ENCODE measurements around the gene TMEM184B.

The TMEM184B gene

DNA sequence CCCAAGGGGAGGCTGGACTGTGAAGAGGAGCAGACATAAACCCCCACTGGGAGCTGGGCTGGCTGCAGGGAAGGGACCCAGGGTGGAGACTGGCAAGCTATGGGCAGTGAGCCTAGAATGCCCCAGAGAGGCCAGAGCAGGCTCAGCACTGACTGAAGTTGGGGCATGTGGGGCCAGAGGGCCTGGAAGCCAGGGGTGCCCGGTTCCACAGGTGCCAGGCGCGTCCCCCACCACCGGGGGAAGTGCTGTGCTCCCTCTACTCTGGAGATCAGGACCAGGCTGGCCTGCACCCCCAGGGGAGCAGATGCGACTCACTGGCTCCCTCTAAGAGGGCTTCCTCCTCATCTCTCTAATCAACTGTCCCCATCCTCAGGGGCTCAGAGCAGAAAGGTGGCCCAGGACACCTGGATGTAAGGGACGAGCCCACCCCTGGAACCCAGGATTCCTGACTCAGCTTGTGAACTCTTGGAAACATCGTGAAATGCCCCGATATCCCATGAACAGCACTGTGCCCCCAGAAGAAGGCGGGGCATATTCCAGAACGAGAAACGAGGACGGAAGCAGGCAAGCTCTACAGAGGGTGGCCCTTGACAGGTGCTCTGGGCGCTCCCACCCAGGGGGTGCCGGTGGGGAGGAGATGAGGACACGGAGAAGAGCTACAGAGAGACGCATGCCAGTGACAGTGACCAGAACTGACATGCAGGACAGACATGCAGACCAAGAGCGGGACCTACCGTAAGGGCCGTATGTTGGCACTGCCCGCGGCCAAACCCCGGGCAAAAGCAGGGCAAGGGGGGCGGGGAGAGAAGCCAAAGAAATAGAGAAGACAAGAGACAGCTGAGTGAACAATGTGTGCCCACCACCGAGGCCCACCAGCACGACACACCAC lies 50.7 kb downstream of the TMEM184B start:
- no peak for DNase-seq

DNA sequence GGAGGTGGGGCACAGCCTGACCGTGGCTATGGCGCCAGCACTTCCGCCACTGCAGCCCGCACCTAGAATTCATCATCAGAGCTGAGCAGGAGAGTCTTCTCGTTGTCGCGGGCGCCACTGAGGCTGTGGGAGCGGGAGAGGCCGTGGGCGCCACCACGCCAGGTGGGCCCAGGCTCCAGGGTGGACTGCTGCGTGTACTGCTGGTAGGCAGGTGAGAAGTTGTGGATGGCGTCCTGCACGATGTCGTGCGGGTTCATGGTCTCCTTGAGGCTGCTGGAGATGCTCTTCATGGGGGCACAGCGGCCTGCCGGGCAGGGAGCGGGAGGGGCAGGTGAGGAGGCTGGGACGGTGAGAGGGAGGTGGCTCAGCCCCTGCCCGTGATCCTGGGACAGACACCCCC lies 51.4 kb downstream of the TMEM184B start:
- no peak for DNase-seq

DNA sequence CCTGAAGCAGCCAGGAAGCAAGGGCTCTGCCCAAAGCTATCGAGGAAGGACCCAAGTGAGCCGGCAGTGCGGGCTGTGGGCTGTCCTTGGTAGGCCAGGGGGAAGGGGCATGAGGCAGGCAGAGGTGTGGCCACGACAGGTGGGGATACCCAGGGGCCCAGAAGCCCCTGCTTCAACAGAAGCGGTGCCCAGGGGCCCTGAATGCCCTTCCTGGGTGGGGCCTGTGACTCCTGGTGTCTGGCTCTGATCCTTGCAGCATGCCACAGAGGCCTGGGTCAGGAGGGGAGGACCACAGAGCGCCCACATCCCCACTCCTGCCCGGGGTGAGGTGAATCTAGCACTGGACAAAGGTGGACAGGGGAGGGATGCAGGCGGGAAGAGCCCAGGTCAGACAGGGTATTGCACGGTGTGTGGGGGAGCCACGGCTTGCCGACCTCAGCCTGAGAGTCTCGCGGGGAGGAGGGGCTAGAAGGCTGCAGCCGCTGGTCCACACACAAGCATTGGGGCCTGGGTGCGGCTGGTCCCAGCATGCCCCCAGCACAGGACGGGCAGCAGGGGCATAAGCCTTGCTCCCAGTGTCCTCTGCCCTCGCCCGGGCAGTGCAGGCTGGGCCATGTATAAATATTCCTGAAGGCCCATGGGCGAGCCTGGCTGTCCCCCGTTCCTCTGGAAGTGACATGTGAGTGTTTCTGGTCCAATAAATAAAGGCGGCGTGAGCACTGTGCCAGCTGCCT lies 52.0 kb downstream of the TMEM184B start:
- no peak for DNase-seq

DNA sequence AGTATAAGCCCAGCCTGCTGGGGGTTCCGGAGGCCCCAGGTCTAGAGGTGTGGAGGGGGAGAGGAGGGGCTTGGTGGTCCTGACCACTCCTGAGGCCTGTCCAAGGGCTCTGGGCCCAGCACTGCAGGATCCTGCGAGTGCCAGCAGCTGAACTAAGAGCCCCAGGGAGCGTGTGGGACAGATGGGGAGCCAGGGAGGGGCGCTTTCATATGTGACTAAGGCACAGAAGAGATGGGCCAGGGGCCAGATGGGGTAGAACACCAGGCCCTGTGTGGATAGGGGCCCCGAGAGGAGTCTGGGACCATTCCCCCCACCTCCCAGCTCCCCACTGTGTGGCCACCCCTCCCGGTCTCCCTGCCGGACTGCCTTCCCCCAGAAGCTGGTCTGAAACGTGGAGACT lies 52.6 kb downstream of the TMEM184B start:
- DNase-seq, result no peak

DNA sequence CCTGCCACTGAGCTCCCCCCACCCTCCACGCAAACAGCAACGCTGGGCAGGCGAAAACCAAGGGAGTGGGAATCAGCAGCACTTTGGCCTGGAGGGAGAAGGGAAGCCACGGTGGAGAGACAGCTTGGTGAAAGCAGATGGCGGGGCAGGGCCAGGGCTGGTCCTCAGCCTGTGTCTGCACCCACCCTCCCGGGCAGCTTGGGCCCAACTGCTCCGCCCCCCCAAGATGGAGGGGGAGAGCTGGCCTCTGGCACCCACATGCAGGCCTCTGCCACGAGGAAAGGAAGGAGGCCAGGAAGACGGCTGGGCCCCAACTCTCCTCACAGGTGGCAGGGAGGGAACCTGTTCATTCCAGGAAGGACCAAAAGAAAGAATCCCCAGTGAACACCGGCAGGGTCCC lies 53.2 kb downstream of the TMEM184B start:
- DNase-seq, result no peak

DNA sequence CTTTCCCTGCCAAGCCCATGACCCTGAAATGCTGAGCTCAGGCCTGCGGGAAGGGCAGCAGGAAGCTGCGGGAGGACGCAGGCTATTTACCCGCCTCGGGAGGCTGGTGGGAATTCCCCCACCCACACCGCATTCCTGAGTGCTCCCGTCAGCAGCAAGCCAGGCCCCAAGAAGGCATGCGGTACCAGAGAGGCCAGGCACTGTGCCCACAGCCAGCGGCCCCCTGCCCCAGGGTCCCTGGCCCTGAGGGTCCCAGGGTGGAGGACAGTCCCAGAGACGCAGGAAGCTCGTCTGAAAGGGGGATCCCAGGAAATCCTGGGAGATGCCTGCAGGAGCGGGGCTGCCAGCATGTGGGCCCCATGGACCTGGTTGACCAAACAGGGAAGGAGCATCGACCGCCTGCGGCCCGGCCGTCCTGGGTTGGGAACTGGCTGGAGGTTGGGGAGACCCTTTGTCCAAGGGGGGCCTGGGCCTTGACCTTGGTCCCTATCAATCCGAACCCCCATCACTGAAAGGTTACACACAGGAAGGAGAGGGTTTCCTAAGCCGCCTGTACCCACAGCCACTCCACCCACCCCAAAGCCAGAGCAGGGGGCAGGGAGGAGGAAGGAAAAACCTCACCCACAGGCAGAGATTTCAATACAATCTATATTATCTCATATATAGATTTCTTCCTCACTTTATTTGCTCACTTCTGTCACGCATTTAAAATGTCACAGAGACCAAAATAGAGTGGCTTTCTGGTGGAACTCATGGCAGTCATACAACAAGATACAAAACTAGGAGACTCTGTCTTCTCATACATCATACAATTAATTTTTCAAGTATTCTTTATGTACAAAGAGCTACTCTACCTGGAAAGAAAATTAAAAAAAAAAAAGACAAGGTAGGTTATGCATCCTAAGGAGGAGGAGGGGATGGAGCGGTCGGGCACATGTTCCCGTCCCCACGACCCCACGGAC lies 53.9 kb downstream of the TMEM184B start:
- DNase-seq, result no peak

DNA sequence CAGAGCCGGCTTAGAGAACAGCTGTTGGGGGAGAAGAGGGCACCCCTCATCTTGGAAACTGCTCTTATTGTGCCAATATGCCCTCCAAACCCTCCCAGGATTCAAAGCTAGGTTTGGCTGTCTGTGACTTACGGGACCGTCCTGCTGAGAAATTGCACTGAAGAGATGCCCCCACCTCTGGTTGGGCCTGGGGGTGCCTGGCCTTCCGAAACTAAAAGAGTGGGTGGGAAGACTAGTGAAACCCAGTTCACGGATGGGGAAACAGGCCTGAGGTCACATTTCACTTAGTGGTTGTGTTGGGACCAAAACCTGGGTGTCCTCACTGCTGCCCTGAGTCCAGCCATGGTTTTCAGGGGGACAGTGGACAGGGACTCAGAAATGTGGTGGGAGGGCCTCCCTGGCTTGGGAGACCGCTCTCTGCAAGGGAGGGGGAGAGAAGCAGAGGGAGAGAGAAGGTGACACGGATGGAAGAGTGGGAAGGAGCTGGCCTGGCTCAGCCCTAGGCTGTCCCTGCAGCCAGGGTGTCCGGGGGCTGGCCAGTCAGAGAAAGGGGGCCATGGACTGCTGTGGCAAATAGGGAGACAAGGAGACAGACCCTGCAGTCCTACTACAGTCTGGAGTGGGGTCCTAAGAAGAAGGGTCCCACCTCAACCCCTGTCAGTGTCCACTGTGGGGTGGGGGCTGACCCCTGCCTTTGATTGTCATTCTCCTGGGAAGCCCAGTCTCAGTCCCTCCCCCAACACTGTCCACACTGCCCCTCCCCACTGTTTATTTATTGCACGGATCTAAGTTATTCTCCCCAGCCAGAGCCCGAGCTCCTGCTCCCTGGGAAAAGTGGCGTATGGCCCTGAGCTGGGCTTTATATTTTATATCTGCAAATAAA lies 57.4 kb downstream of the TMEM184B start:
- DNase-seq, result no peak

DNA sequence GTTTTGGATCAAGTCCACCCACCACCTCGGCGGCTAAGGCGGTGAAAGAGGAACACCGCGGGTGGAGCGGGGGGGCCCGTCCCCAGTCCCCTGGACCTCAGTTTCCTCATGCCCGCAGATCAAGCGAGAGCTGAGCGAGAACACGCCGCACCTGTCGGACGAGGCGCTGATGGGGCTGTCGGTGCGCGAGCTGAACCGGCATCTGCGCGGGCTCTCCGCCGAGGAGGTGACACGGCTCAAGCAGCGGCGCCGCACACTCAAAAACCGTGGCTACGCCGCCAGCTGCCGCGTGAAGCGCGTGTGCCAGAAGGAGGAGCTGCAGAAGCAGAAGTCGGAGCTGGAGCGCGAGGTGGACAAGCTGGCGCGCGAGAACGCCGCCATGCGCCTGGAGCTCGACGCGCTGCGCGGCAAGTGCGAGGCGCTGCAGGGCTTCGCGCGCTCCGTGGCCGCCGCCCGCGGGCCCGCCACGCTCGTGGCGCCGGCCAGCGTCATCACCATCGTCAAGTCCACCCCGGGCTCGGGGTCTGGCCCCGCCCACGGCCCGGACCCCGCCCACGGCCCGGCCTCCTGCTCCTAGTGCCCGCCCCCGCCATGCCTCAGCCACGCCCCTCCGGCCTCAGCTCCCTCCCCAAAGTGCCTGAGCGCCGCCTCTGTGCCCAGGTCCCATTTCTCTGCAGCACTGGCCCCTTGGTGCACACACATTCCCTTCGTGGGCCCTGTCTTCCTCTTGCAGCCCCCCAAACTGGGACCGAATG lies 58.3 kb downstream of the TMEM184B start:
- DNase-seq, result peak; percentile 77

DNA sequence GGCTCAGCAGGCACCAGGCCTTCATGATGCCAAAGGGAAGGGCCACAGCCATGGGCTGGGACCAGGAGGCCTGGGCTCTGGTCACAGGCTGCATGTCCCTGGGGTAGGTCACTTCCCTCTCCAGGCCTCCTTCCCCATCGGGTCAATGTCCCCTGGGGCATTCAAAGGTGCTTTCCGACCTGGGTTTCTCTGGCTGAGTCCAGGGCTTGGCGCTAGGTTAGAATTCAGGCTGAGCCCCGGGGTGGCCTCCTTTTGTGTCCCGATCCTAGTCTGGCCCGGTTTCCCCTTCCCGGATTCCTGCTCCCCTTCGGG lies 58.9 kb downstream of the TMEM184B start:
- DNase-seq, result no peak

DNA sequence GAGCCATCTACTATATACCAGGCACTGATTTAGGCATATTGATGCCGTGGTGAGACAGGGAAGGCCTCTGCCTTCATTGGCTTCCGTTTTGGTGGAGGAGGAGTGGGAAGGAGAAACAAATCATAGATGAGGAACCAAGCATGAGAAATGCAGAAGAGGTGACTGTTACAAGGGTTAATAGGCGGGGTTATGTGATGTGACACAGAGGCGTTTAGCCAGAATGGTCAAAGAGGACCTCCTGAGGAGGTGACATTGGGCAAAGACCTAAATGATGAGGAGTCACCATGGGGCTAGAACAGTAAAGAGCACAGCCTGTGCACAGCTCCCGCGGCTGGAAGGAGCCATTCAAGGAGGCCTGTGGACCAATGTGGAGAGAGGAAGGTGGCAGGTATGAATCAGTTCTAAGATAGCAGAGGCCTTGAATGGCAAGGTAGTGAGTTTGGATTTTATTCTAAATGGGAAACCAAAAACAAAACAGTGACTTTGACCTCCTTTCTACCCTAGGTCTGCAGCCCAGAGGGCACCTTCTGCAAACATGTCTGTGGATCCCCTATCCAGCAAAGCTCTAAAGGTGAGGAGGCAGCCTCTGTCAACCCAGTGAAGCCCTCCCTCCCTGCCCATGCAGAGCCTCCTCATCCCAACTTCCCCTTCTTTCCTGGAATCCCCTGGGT lies 59.4 kb downstream of the TMEM184B start:
- no peak for DNase-seq

DNA sequence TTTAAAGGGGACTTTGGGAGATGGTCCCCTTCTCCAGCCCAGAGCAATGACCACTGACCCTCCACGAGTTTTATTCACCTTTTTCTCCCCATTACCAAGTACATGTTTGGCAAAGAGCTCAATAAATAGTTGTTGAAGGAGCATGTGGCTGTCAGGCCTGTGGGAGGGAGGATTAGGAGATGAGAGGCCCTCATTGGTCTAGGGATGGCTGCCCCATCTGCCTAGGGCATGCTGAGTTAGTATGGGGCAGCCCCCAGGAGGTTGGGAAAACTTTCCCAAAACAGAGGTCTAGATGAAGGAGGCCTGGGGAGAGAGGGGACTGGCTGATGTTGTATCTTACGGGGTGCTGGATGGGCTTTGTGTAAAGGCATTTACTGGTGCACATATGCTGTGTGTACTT lies 60.4 kb downstream of the TMEM184B start:
- no peak for DNase-seq

DNA sequence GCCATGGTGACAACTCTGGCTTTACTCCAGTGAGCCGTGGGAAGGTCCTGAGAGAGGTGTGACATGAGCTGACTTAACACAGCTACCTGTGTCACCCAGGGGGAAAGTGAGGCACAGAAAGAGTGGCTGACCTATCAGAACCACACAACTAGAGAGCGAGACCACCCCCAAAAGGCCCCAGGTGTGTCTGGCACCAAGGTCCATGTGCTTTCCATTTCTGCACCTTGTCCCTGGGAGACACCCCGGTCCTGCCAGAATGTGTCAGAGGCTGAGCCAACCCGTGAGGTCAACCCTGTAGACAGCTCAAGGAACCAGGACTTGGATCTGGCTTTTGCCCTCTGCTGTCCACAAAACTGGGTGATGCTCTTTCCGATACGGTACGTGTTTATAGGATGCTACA lies 61.3 kb downstream of the TMEM184B start:
- no peak for DNase-seq

DNA sequence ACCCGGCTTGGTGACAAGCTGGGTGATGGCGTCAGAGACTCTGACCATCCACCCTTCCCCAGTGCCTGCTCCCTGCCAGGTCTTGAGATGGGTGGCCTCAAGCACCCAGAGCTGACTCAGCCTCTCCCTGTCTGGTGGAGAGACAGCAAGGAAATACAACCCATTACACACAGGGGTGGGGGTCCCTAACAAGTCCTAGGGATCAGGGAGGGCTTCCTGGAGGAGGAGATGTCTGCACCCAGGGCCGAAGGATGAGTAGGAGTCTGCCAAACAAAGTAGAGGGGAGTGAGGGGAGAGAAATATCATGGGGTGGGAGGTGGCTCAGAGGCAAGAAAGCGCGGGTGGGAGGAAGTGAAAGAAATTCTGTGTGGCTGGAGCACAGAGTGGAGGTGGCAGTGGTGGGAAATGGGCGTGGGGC lies 64.2 kb downstream of the TMEM184B start:
- no peak for DNase-seq

DNA sequence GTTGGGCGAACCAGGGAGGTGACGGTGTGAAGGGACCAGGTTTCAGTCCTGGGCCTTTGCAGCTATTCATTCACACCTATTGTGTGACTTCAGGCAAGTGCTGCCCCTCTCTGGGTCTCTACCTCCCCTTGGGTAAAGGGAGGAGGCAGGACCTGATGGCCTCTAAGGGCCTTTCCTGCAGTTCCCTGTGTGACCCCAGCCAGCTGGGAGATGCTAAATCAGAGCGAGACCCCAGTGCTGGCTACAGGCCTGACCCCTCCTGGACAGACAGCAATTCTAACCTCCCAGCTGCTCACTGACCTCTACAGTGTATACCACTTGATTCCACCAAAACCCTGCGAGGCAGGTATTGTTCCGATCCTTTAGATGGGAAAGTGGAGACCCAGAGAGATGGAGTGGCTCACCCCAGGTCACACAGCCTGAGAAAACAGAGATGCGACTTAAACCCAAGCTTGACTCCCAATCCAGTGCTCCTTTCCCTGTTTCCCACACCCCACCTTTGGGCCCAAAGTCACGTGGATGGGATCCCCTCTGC lies 64.8 kb downstream of the TMEM184B start:
- DNase-seq, result no peak

DNA sequence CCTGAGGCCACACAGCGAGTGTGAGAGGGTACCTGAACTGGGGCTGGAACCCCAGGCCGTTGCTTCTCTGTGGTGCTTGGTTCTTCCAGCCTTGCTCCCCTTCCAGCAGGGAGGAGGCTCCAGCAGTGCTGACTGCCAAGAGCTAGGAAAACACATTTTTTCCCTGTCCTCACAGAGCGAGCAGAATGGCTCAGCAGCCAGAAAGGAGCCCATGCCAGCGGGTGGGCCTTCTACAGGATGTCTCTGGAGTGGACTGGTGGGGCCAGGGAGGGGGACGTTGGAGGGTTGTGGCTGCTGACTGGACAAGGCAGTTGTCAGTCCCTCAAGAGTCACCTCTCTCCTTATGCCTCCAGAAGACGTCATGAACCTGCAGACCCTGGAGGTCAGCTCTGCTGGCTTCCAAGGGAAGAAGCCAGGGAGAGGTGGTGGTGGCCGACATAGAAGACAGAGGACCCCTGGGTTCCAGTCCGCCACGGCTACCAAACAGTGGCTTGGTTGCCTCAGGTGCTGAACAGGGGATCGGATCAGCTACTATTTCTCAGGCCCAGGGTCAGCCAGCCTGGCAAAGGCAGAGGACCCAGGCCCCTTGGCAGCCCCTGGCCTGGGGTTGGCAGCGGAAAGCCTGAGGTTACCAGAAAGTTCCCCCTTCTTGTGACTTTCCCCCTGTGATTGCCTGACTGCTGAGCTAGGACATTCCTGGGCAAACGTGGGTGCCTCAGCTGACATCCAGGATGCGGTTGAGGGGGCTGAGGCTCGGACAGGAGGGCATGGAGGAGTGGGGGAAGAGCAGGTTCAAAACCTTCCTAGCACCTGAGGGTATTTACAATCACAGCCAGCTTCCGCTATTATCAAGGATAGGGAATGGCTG lies 67.3 kb downstream of the TMEM184B start:
- no peak for DNase-seq

DNA sequence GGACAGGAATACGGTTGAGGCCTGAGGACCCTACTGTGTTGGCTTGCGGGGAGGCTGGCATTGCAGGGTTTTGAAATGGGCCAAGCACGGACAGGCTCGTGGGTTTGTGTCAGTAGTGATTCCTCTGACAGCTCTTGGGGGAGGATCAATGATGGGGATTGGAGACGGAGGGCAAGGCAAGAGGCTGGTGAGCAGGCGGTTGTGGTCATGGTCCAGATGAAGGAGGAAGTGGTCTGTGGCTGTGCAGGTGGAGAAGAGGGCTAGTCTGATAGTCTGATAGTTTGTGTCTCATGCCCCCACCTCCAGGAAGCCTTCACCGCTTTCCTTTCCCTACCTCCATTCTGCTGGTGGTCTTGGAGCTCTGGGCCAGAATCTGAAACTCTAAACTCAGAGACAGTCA lies 68.0 kb downstream of the TMEM184B start:
- no peak for DNase-seq

DNA sequence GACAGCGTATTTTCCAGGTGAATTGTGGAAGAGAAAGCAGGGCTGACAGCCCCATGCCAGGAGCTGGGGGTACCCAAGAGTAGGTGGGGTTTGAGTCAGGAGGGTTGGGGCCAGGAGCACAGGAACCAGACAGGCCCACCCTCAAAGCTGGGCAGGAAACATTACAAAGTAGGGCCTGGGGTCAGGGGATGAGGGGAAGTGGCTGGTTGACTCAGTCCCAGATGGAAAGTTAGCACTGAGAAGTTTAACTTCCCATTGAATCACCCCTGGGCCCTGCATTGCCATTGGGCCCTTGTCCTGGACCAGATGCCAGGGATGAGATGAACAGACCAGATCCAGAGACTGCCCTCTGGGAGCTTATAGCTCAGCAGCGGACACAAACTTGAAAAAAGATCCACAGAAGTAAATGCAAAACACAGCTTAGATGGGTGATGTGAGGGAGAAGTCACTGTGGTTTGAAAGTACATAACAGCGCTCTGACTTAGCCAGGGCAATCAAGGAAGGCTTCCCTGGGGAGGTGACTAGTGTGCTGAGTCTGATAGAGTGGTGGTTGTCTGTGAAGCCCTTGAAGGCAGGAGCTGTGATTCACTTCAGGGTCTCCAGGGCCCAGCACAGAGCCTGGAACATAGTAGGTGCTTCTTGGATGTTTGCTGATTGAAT lies 68.8 kb downstream of the TMEM184B start:
- no peak for DNase-seq

DNA sequence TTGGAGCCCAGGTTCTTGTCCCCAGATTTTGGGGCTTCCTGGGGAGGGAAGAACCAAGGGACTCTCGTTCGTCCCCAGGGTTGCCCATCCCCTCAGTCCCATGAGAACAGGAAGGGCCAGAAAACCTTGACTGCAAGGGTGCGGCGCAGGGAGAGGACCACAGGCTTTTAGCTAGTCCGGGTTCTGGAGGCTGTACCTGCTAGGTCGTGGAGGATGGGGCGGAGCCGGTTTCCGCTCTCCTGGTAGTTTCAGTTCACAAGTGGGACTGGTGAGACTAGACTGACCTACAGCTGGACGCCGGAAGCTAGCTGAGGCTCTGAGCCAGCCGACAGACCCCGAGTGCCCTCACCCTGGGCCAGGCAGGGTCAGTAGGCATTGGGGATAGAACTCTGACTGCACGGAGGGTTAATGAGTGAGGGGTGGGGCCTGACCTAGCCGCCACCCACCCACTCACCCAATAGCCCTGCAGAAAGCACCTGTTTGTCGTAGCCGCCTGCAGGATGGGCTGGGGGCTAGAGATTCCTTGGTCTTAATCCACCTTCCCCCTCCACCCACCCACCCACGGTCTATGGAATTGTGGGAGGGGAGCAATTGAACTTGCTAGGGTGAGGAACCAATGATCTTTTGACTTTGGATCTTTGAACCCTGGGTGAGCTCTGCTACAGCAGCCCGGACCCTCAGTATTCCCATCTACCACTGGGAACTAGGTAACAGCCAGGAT lies 69.6 kb downstream of the TMEM184B start:
- DNase-seq, result peak; percentile 73

Measured in activated CD8-positive, alpha-beta memory T cell treated with anti-CD3 and anti-CD28 coated beads for 24 hours (primary cell).